ENCODE data around the gene DHRS13. TPM values are rescaled to one million over a fixed set of nuclear protein-coding genes. Genes with fewer than 3 reads are reported as not detected.

DHRS13 gene
- total and polyA plus RNA-seq, 2 donors (not counting 1 experiment from before 2014, with no cell fraction given): 11.9 to 28.1 TPM

DNA sequence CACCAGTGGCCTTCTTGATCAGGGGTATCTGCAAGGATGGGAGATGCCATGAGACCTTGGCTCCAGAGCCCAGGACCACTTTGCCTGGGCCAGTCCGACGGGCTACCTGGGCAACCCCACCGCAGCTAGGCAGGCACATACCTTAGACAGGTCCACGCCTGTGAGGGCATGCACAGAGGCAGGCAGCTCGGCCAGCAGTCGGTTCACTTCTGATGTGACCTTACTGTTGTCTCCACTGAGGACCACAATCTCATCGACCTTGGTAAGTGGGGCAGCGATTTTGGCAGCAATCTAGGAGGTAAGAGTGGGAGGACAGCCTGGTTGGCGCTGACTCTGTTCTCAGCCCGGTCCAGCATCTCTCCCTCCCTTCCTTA lies 22.3 kb downstream of the DHRS13 start:
- CTCF ChIA-PET: interaction anchor here (3.0 kb wide), 1 partner anchor 117 kb away, joined by 15 read pairs; no protein-coding TSS in a partner anchor

DNA sequence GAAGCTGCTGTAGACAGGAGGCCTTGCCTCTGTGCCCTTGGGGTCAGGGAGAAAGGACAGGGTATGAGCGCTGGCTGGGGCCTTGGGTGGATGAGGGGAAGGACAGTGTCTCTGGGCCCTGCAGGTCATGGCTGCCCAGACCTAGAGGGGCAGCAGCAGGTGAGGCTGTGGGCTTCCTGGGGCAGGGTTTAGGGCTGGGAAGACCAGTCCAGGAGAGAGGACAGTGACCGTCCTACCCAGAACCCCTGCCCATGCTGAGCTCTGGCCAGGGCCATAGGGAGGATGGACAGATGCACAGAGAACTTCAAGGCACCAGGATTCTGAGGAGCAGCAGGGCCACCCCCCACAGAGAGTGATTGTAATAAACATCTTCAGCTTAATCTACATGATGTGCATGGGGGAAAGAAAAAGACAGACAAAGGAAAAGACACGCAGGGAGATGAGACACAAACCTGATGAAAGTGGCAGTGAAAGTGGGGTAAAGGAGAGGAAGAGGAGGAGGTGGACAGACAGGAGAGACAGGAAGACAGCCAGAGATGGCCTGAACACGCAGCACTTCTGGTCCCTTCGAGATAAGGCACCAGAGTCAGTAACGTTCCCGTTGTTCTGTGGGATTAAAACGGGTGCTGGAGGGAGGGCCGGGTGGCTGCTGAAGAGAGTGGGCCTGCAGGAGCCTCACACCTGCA lies 22.9 kb downstream of the DHRS13 start:
- peaks cover 4 to 6% of the 10 kb centered on the region in 2 donors for H3K4me1 ChIP-seq (ENCODE audit: control insufficient read depth in 2 of 2, insufficient read depth in 2 of 2, low read length in 2 of 2)
- H3K27ac ChIP-seq (ENCODE audit: low read length in 2 of 2): no peak overlapping the region
- DNase-seq: no peak
- CTCF ChIA-PET: interaction anchor here (1.8 to 3.0 kb wide), 2 partner anchors 17 to 116 kb away, joined by 6 to 15 read pairs; partner anchors contain the start of gene FLOT2
- no peak overlapping the region for H3K4me3 ChIP-seq (ENCODE audit: control extremely low read depth in 1 of 5, extremely low read depth in 1 of 5, insufficient read depth in 1 of 5, low read depth in 2 of 5, low read length in 4 of 5)
- H3K27me3 Mint-ChIP-seq: no peaks in the 10 kb centered on the region
- no peak overlapping the region for H3K27ac Mint-ChIP-seq
- H3K9ac ChIP-seq (ENCODE audit: low read length): no peak overlapping the region
- no peak overlapping the region for H2AFZ ChIP-seq (ENCODE audit: insufficient read depth, low read depth, low read length, poor library complexity, severe bottlenecking)
- POLR2A ChIA-PET: no interaction called here
- H3K36me3 ChIP-seq (replicated peaks in 1 of 2; ENCODE audit: control extremely low read depth in 1 of 2, control insufficient read depth in 1 of 2, extremely low read depth in 1 of 2, insufficient read depth in 2 of 2, low read length in 1 of 2): peaks cover 0 to 72% of the 10 kb centered on the region in 2 experiments
- H4K20me1 ChIP-seq (ENCODE audit: control insufficient read depth, insufficient read depth, low read length, poor library complexity, severe bottlenecking): peaks cover 54% of the 10 kb centered on the region
- peaks cover 8% of the 10 kb centered on the region for H3K4me1 Mint-ChIP-seq
- WGBS (ENCODE audit: insufficient coverage): 84% methylated on average over 8 of the region's 9 CpGs
- no peaks in the 10 kb centered on the region for H3K9me3 ChIP-seq (ENCODE audit: control extremely low read depth in 1 of 3, control insufficient read depth in 2 of 3, insufficient read depth in 1 of 3, low read length in 2 of 3)
- no peak overlapping the region for H3K4me2 ChIP-seq (replicated peaks; ENCODE audit: low read depth, low read length, poor library complexity, severe bottlenecking)
- TF ChIP-seq EZH2 (IDR thresholded peaks at IDR 0.05; ENCODE audit: borderline replicate concordance, insufficient read depth, low read depth, low read length, poor library complexity, severe bottlenecking): no peak
- TF ChIP-seq, protein P1, sequence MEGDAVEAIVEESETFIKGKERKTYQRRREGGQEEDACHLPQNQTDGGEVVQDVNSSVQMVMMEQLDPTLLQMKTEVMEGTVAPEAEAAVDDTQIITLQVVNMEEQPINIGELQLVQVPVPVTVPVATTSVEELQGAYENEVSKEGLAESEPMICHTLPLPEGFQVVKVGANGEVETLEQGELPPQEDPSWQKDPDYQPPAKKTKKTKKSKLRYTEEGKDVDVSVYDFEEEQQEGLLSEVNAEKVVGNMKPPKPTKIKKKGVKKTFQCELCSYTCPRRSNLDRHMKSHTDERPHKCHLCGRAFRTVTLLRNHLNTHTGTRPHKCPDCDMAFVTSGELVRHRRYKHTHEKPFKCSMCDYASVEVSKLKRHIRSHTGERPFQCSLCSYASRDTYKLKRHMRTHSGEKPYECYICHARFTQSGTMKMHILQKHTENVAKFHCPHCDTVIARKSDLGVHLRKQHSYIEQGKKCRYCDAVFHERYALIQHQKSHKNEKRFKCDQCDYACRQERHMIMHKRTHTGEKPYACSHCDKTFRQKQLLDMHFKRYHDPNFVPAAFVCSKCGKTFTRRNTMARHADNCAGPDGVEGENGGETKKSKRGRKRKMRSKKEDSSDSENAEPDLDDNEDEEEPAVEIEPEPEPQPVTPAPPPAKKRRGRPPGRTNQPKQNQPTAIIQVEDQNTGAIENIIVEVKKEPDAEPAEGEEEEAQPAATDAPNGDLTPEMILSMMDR (IDR thresholded peaks at IDR 0.05): no peak
- no peak overlapping the region for H3K4me3 Mint-ChIP-seq
- intact Hi-C loops (cut with micrococcal nuclease): no loop called here
- no peaks in the 10 kb centered on the region for H3K9me3 Mint-ChIP-seq (ENCODE audit: insufficient read depth)
- H3K27me3 ChIP-seq (replicated peaks in 1 of 4; ENCODE audit: control extremely low read depth in 1 of 4, control insufficient read depth in 3 of 4, insufficient read depth in 4 of 4, low read length in 3 of 4): no peaks in the 10 kb centered on the region
- no peak for ATAC-seq (ENCODE audit: low read depth)
- peaks cover 19% of the 10 kb centered on the region for H3K79me2 ChIP-seq (ENCODE audit: control insufficient read depth, insufficient read depth, low read length)

More for the DNA sequence above, 22.3 kb downstream of the DHRS13 start:
- Histone ChIP-seq H3K9me3 (ENCODE audit: control extremely low read depth in 1 of 3, control insufficient read depth in 2 of 3, insufficient read depth in 1 of 3, low read length in 2 of 3) (no peaks in the 10 kb centered on the region), H2AFZ (ENCODE audit: insufficient read depth, low read depth, low read length, poor library complexity, severe bottlenecking) (no peak overlapping the region), H3K4me2 (replicated peaks; ENCODE audit: low read depth, low read length, poor library complexity, severe bottlenecking) (no peak overlapping the region), H3K27ac (ENCODE audit: low read length in 2 of 2) (no peak overlapping the region), H3K9ac (ENCODE audit: low read length) (no peak overlapping the region), H3K4me1 (ENCODE audit: control insufficient read depth in 2 of 2, insufficient read depth in 2 of 2, low read length in 2 of 2) (peaks cover 4 to 8% of the 10 kb centered on the region in 2 donors), H3K4me3 (ENCODE audit: control extremely low read depth in 1 of 5, extremely low read depth in 1 of 5, insufficient read depth in 1 of 5, low read depth in 2 of 5, low read length in 4 of 5) (no peak overlapping the region), H3K27me3 (replicated peaks in 1 of 4; ENCODE audit: control extremely low read depth in 1 of 4, control insufficient read depth in 3 of 4, insufficient read depth in 4 of 4, low read length in 3 of 4) (no peaks in the 10 kb centered on the region), H3K79me2 (ENCODE audit: control insufficient read depth, insufficient read depth, low read length) (peaks cover 25% of the 10 kb centered on the region), H3K36me3 (replicated peaks in 1 of 2; ENCODE audit: control extremely low read depth in 1 of 2, control insufficient read depth in 1 of 2, extremely low read depth in 1 of 2, insufficient read depth in 2 of 2, low read length in 1 of 2) (peaks cover 0 to 78% of the 10 kb centered on the region in 2 experiments), H4K20me1 (ENCODE audit: control insufficient read depth, insufficient read depth, low read length, poor library complexity, severe bottlenecking) (peaks cover 60% of the 10 kb centered on the region)
- H3K27me3 Mint-ChIP-seq: no peaks in the 10 kb centered on the region
- DNase-seq: no peak
- no peak overlapping the region for H3K27ac Mint-ChIP-seq
- ATAC-seq (ENCODE audit: low read depth): no peak
- peaks cover 13% of the 10 kb centered on the region for H3K4me1 Mint-ChIP-seq
- POLR2A ChIA-PET: no interaction called here
- H3K9me3 Mint-ChIP-seq (ENCODE audit: insufficient read depth): no peaks in the 10 kb centered on the region
- no peak overlapping the region for H3K4me3 Mint-ChIP-seq
- intact Hi-C loops (cut with micrococcal nuclease): no loop called here
- no peak for TF ChIP-seq EZH2 (IDR thresholded peaks at IDR 0.05; ENCODE audit: borderline replicate concordance, insufficient read depth, low read depth, low read length, poor library complexity, severe bottlenecking)
- TF ChIP-seq, protein P1 (IDR thresholded peaks at IDR 0.05): no peak
- 98% methylated on average over 8 of the region's 10 CpGs for WGBS (ENCODE audit: insufficient coverage)
